HL-60 (cell line): ENCODE measurements around the gene ASXL1.

Experiments
- DNase-seq, 2 experiments: peaks; one replicate each; pipeline ENCODE4 v3.0.0-alpha.2; 2010 to 2020; ENCODE audit warnings: low read depth in 1 of 2, low spot score in 1 of 2
- H3K27ac ChIP-seq: fragments of 250-450 bp; sonication (Bioruptor Pico); replicated peaks from 2 replicates; pipeline ENCODE4 v1.5.1; 2020; ENCODE audit warnings: mild to moderate bottlenecking, moderate library complexity
- H3K27me3 ChIP-seq: fragments of 250-450 bp; sonication (Bioruptor Pico); 2 replicates; pipeline ENCODE4 v1.5.1; 2021; ENCODE audit warnings: mild to moderate bottlenecking, moderate library complexity; ENCODE audit not compliant: insufficient read depth, poor library complexity, severe bottlenecking
- H3K4me3 ChIP-seq: replicated peaks from 2 replicates; pipeline ENCODE4 v1.5.1; 2011; ENCODE audit warnings: mild to moderate bottlenecking, control low read depth, low read length; ENCODE audit not compliant: insufficient read depth
- CTCF ChIP-seq: IDR thresholded peaks from one replicate; pipeline ENCODE4 v1.5.1; 2011; ENCODE audit warnings: low read length, control low read depth, inconsistent platforms; ENCODE audit not compliant: insufficient read depth
- GABPA ChIP-seq: IDR thresholded peaks from 2 replicates; pipeline ENCODE4 v1.6.1; 2012; ENCODE audit warnings: low read depth
- POLR2AphosphoS5 ChIP-seq: IDR thresholded peaks from 2 replicates; pipeline ENCODE4 v1.6.1; 2012; ENCODE audit warnings: low read depth
- TF ChIP-seq, protein P1 (sequence below): IDR thresholded peaks from 2 replicates; pipeline ENCODE4 v1.6.1; 2012; ENCODE audit warnings: low read depth; ENCODE audit not compliant: insufficient replicate concordance

ASXL1 gene

DNA sequence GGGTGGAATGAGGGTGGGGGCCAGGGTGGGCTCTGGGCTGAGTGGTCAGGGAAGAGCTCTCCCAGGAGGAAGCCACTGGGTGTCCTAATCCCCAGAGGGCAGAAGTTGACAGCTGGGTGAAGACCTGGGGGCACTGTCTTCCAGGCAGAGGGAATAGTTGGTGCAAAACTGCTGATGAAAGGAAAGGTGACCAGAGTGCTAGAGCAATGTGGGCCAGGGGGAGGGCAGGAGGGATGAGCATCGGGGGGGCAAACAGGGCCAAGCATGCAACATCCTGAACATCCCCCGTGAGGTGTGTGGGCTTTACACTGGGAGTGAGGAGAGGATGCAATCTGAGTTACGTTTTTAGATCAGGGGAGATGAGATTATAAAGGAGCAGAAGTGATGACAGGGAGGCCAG, 129.2 kb downstream of the ASXL1 start:
- no peak overlapping the region for H3K4me3 ChIP-seq
- H3K27me3 ChIP-seq: no peaks in the 10 kb centered on the region
- TF ChIP-seq, protein P1, sequence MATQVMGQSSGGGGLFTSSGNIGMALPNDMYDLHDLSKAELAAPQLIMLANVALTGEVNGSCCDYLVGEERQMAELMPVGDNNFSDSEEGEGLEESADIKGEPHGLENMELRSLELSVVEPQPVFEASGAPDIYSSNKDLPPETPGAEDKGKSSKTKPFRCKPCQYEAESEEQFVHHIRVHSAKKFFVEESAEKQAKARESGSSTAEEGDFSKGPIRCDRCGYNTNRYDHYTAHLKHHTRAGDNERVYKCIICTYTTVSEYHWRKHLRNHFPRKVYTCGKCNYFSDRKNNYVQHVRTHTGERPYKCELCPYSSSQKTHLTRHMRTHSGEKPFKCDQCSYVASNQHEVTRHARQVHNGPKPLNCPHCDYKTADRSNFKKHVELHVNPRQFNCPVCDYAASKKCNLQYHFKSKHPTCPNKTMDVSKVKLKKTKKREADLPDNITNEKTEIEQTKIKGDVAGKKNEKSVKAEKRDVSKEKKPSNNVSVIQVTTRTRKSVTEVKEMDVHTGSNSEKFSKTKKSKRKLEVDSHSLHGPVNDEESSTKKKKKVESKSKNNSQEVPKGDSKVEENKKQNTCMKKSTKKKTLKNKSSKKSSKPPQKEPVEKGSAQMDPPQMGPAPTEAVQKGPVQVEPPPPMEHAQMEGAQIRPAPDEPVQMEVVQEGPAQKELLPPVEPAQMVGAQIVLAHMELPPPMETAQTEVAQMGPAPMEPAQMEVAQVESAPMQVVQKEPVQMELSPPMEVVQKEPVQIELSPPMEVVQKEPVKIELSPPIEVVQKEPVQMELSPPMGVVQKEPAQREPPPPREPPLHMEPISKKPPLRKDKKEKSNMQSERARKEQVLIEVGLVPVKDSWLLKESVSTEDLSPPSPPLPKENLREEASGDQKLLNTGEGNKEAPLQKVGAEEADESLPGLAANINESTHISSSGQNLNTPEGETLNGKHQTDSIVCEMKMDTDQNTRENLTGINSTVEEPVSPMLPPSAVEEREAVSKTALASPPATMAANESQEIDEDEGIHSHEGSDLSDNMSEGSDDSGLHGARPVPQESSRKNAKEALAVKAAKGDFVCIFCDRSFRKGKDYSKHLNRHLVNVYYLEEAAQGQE: no peak
- TF ChIP-seq CTCF: no peak
- DNase-seq: no peak
- no peak overlapping the region for H3K27ac ChIP-seq

- Histone ChIP-seq H3K4me3 (no peak overlapping the region), H3K27me3 (no peaks in the 10 kb centered on the region), H3K27ac (no peak overlapping the region)
- TF ChIP-seq CTCF (no peak), GABPA (no peak), POLR2AphosphoS5 (no peak)
- DNase-seq: no peak
Observed at GRCh38 chr20:32488066-32488838, 130.1 kb downstream of the ASXL1 start.
